ENCODE measurements around the gene SURF1. TPM values are rescaled to one million over a fixed set of nuclear protein-coding genes. Genes with fewer than 3 reads are reported as not detected.

Gene SURF1
- total RNA-seq, 4 donors from 2014 or later, result 13.0 to 34.7 (median 24.4) TPM

DNA sequence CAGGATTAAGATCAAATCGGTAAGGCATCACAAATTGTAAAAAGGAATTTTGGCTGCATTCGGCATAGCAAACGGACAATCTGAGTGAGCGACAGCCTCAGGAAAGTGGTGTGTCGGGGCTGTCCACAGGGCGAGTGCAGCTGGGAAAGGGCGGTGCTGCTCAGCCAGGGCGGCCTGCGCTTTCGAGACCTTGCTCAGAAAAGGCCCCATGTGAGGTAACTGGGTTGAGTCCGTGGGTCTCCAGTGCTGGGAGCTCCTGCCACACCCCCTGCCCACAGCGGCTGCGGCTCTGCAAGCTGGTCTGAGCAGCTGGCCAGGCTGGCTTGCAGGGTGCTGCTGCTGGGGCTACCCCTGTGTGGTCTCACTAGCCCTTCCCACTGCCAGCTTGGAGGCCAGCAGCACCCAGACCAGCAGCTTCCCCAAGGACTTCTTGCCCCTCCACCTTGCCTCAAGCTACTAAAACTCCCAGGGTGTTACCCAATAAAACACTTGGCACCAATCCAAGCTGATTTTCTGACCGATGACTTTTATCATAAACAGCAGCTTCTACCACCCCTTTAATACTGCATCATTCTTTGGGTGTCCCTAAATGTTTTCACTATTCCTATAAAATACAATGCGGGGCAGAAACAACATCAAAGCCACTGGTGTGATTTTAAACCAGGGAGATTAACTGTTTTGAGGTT lies 6.2 kb upstream of the SURF1 start:
- no peak overlapping the region for H3K4me3 ChIP-seq
- H3K27me3 ChIP-seq, result no peaks in the 10 kb centered on the region
- peaks cover 0 to 4% of the 10 kb centered on the region in 2 donors for H3K4me1 ChIP-seq
- H3K36me3 ChIP-seq, result no peaks in the 10 kb centered on the region
- intact Hi-C loops (cut with DNase I; ENCODE audit: low total_unique reads), result no loop called here
- no peak overlapping the region for H3K27ac ChIP-seq
- no peak for DNase-seq
- H3K9me3 ChIP-seq, result no peaks in the 10 kb centered on the region
- TF ChIP-seq POLR2A (IDR thresholded peaks at IDR 0.05), result no peak

DNA sequence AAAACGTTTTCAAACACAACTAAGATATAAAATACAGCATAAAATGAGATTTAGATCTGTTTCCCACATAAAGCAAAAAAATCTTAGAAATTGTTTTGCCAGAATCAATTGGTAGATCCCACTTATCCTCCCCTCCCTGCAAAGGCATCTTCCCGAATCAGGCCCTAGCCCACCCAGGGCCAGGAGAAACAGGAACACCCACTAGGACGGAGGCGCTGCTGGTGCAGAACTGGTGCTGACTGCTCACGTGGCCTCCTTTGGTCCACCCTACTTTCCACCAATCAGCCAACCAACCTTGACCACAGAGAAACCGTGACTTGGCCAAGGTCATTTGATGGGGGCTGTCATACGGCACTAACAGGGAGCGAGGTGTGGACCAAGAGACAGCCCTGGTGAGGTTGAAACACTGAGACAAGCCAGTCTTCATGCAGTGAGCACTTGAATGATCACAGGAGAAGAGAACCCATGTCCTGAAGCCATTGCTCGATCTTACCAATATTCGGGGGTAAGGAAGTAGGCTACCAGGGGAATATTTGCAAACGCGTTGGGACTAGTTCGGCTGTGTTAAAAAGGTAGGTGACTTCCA lies 5.3 kb upstream of the SURF1 start:
- no peaks in the 10 kb centered on the region for H3K27me3 ChIP-seq
- TF ChIP-seq, protein P1, sequence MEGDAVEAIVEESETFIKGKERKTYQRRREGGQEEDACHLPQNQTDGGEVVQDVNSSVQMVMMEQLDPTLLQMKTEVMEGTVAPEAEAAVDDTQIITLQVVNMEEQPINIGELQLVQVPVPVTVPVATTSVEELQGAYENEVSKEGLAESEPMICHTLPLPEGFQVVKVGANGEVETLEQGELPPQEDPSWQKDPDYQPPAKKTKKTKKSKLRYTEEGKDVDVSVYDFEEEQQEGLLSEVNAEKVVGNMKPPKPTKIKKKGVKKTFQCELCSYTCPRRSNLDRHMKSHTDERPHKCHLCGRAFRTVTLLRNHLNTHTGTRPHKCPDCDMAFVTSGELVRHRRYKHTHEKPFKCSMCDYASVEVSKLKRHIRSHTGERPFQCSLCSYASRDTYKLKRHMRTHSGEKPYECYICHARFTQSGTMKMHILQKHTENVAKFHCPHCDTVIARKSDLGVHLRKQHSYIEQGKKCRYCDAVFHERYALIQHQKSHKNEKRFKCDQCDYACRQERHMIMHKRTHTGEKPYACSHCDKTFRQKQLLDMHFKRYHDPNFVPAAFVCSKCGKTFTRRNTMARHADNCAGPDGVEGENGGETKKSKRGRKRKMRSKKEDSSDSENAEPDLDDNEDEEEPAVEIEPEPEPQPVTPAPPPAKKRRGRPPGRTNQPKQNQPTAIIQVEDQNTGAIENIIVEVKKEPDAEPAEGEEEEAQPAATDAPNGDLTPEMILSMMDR (IDR thresholded peaks at IDR 0.05), result no peak
- TF ChIP-seq POLR2A (IDR thresholded peaks at IDR 0.05), result no peak
- no peak for DNase-seq
- no peak overlapping the region for H3K4me3 ChIP-seq
- no peaks in the 10 kb centered on the region for H3K9me3 ChIP-seq
- no peak overlapping the region for H3K27ac ChIP-seq
- H3K4me1 ChIP-seq, result peaks cover 0 to 5% of the 10 kb centered on the region in 2 donors
- H3K36me3 ChIP-seq, result no peaks in the 10 kb centered on the region
- intact Hi-C loops (cut with DNase I; ENCODE audit: low total_unique reads), result no loop called here

DNA sequence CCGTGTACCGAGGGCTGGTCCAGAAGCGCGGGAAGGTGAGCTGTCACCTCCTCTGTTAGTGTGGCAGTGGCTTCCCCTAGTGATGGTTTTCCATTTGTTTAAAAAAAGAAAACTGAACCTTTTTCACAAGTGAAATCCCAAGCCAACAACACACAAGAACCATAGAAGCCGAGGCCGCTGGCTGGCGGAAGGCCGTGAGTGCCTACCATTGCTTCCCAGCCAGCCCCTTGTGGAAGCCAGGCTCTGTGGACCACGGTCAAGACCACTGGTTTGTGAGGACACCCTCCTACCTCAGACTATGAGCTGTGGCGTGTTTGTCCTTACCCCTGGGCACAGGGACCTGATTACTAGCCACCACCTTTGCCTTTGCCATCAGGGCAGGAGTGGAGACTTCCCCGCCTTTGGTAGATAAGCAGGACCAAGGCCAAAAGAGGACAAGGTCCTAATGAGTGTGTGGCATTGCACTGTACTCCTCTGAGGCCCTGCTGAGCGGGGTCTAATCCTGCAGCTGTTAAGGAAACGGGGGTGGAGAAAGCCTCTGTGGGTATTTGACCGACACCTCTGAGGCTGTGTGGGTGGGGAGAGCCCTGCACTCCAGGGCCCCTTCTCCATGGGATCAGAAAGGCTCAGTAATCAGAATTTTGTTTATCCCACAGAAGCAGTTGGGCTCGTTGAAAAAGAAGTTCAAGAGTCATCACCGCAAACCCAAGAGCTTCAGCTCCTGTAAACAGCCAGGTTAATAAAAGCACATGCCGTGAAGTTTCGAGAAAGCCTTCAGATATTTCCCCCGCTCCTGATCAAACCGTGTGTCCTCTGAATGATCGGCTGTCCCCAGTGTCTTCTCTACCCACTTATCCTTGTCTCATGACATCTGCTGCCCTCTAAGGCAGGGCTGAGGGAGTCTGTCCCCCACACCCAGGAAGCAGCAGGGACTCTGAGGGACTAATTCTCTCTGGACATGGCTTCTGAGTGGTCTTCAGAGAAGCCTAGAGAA lies 4.4 kb upstream of the SURF1 start:
- intact Hi-C loops (cut with DNase I; ENCODE audit: low total_unique reads), result no loop called here
- no peaks in the 10 kb centered on the region for H3K27me3 ChIP-seq
- H3K4me3 ChIP-seq, result no peak overlapping the region
- DNase-seq, result no peak
- no peak overlapping the region for H3K27ac ChIP-seq
- H3K36me3 ChIP-seq, result no peaks in the 10 kb centered on the region
- no peaks in the 10 kb centered on the region for H3K9me3 ChIP-seq
- TF ChIP-seq, protein P1 (IDR thresholded peaks at IDR 0.05), result no peak
- TF ChIP-seq POLR2A (IDR thresholded peaks at IDR 0.05), result no peak
- H3K4me1 ChIP-seq, result peaks cover 0 to 5% of the 10 kb centered on the region in 2 donors

DNA sequence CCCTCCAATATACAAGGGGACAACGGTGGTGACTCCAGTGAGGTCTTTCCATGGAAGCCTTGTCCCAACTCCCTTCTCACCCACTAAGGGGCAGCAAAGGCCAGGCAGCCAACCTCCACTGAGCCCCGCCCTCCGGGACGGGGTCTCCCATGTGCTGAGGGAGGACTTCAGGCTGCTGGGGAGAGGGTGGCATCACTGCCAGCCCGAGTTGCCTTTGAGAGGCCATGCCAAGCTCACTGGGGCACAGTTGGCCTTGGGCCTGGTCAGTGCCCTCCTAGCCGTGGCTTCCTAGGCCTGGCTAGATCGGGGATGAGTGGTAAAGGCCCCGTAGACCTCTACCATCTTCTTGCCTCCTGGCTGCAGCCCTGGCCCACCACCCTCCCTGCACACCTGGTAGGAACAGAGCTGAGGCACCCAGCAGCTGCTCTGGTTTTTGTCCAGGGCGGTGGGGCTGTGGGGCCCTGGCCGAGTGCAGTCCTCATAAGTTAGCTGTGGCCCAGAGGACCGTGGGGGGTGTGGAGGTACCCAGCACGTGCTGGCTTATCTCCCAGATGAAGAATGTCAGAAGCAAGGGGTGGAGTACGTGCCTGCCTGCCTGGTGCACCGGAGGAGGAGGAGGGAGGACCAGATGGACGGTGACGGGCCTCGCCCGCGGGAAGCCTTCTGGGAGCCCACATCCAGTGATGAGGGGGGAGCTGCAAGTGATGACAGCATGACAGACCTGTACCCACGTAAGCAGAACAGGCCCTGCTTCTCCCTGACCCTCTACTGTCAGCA lies 3.3 kb upstream of the SURF1 start:
- no peaks in the 10 kb centered on the region for H3K36me3 ChIP-seq
- TF ChIP-seq, protein P1 (IDR thresholded peaks at IDR 0.05), result no peak
- TF ChIP-seq POLR2A (IDR thresholded peaks at IDR 0.05), result no peak

DNA sequence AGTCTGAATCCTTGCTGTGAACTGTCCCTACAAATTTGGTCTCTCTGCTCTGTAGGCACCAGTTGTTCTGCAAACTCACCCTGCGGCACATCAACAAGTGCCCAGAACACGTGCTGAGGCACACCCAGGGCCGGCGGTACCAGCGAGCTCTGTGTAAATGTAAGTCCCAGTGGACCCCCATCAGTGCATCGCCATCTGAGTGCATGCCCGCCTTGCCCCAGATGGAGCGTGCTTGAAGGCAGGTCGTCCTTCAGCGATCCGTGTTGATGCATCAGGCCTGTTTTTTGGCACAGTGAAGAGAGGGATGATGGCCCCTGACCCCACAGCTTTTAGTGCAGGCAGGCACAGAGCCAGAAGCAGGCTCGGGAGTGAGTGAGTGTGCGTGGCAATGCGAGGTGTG lies 1.4 kb upstream of the SURF1 start:
- no peak for DNase-seq
- Histone ChIP-seq H3K36me3 (no peaks in the 10 kb centered on the region), H3K27ac (no peak overlapping the region), H3K4me1 (peaks cover 0 to 13% of the 10 kb centered on the region in 2 donors), H3K4me3 (no peak overlapping the region), H3K27me3 (no peaks in the 10 kb centered on the region), H3K9me3 (no peaks in the 10 kb centered on the region)
- TF ChIP-seq, protein P1 (IDR thresholded peaks at IDR 0.05), result no peak
- TF ChIP-seq POLR2A (IDR thresholded peaks at IDR 0.05), result no peak
- intact Hi-C loops (cut with DNase I; ENCODE audit: low total_unique reads), result no loop called here

More for the DNA sequence above, 3.3 kb upstream of the SURF1 start:
- intact Hi-C loops (cut with DNase I; ENCODE audit: low total_unique reads), result no loop called here
- Histone ChIP-seq H3K4me1 (peaks cover 0 to 13% of the 10 kb centered on the region in 2 donors), H3K9me3 (no peaks in the 10 kb centered on the region), H3K4me3 (no peak overlapping the region), H3K27me3 (no peaks in the 10 kb centered on the region), H3K27ac (no peak overlapping the region)
- DNase-seq, result no peak
